ENCODE measurements around the gene MZT2B.
A peak's percentile ranks its signal among the peaks of the same experiment; 100 is the strongest.
"Not testable (repeated sequence)": the region's sequence is repeated elsewhere in the genome, so short reads cannot be mapped to it uniquely, and the experiment has no call there.

MZT2B gene

DNA sequence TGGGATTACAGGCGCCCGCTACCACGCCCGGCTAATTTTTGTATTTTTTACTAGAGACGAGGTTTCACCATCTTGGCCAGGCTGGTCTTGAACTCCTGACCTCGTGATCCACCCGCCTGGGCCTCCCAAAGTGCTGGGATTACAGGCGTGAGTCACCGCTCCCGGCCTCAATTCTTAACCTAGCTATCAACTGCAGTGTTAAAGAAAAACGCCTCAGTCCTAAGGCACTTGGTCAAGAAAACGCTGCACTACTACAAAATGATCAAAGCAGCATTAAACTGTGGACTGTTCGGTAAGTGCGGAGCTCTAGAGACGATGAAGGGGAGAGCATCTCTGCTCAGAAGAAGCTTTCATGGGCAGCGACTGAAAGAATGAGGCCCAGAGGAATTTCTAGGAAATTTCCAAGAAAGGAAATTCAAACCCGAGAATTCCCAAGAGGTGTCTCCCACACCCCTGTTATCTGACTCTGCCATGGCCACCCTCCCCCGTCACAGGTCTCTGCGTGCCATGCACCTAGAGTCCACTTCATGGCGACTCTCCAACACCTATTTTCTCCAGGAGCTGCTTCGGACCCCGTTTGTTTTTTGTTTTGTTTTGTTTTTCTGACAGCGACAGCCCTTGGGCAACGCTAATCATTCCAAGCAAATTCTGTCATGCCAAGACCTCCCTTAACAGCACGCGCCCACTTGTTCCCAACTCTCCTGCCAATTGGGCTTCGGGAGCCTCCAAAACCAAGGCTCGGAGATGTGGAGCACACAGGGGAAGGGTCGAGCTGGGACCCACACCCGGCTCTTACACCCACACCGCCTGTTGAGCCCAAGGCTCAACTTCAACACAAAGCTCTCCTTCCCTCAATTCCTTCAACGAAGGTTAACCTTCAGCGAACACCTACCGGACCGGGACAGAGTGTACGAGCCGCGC lies 1.4 kb upstream of the MZT2B start:
- DNase-seq: not testable (repeated sequence)

- DNase-seq: peak; percentile 75
Observed at GRCh38 chr2:130181325-130181879, 660 bp upstream of the MZT2B start, which contains the start of gene SMPD4. Gene SMPD4, minus strand, starts transcription at chr2:130181602. Its CDS starts 5,010 bp downstream, at chr2:130176592.

- DNase-seq: not testable (repeated sequence)
Observed at GRCh38 chr2:130182826-130183511, 907 bp downstream of the MZT2B start.

GRCh38 chr2:130183512-130184373 lies 1.7 kb downstream of the MZT2B start:
- DNase-seq: no peak

GRCh38 chr2:130185436-130185835 lies 3.4 kb downstream of the MZT2B start:
- DNase-seq: no peak

GRCh38 chr2:130185896-130186295 lies 3.8 kb downstream of the MZT2B start:
- DNase-seq: no peak

DNA sequence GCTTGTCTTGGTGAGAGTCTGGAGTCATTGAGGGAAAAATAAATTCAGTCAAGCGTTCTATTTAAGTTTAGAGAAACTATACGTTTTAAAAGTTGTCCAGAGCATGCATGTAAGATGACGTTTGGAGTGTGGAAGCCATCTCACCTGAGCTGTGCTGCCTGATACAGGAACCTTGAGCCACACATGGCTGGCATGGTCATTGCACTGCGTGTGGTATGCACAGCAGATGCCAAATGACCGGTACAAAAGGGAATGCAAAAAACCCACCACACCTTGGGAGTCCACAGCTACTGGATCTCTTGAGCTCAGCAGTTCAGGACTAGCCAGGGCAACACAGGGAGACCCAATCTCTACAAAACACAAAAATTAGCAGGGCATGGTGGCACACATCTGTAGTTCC lies 4.3 kb downstream of the MZT2B start:
- no peak for DNase-seq

DNA sequence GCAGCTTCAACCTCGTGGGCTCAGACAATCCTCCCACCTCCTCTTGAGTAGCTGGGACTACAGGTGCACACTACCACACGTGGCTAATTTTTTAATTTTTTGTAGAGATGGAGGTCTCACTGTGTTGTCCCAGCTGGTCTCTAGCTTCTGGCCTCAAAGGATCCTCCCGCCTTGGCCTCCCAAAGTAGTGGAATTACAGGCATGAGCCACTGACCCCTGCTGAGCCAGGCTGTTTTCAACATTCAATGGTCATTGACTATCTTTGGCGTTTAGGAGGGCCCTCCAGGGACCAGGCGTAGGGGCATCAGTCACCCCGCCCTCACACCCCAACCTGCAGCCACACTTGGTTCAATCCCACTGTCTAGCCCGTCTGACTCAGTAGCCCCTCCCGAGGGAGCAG lies 5.2 kb downstream of the MZT2B start:
- no peak for DNase-seq

DNA sequence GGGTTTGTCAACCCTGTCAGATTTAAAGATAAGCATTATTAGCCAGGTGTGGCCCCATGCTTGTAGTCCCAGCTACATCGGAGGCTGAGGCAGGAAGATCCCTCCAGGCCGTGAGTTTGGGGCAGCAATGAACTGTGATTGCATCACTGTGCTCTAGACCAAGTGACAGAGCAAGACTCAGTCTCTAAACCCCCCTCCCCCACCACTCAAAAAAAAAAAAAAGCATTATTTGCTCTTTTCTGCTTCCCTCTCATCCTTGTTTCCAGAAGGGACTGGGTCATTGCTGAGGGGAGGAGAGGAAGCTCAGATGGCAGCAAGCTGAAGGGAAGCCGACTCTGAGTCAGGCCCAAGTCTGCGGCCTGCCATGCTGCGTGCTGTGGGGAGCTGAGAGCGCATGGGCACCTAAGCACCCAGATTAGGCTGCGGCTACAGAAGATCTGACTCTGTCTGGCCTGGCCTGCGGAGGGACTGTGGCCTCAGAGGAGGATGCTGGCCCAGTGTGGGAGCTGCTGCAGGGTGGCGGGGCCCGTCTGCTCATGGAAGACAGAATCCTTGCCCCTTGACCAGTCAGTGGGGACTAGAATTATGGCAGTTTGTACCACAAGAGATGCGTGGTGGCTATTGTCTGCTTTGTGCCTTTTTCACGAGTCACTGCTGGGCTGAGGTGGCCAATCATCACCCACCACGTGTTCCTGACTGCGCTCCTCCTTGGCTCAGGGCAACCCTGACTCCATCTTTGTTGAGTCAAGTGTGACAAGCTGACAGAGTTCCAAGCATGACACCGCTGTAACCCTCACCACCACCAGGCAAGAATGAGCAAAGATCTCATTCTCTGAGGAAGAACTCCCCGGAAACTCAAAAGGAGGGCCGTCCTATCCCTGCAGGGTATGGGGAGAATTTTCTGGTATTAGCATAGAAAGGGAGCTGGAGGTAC lies 6.1 kb downstream of the MZT2B start:
- DNase-seq: not testable (repeated sequence)

DNA sequence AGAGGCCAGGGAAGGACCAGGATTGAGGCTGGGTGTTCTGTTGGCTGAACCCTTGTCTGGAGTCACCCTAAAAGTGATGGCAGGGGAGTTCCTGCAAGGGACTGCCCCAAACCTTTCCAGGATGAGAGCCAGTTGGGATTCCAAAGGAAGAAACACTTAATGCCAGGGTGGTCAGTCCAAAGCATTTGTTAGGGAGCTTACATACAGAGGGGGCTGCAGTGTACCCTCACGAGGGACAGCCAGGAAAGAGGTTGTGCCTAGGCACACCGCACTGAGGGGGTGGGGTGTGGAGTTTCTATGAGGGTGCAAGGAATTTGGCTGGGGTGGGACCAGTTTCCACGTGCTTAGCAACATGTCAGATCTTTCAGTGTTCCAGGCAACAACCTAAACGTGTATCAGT lies 6.9 kb downstream of the MZT2B start:
- not testable (repeated sequence) for DNase-seq

- DNase-seq: no peak
Observed at GRCh38 chr2:130190237-130190636, 8.2 kb downstream of the MZT2B start.

GRCh38 chr2:130191319-130191718 lies 9.3 kb downstream of the MZT2B start:
- not testable (repeated sequence) for DNase-seq

- DNase-seq: not testable (repeated sequence)
Observed at GRCh38 chr2:130192451-130192850, 10.4 kb downstream of the MZT2B start.

DNA sequence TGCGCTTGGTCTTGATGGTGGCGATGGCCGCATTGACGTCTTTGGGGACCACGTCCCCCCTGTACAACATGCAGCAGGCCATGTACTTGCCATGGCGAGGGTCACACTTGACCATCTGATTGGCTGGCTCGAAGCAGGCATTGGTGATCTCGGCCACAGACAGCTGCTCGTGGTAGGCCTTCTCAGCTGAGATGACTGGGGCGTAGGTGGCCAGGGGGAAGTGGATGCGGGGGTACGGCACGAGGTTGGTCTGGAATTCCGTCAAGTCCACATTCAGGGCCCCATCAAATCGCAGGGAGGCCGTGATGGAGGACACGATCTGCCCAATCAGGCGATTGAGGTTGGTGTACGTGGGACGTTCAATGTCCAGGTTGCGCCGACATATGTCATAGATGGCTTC lies 11.8 kb downstream of the MZT2B start:
- not testable (repeated sequence) for DNase-seq

DNA sequence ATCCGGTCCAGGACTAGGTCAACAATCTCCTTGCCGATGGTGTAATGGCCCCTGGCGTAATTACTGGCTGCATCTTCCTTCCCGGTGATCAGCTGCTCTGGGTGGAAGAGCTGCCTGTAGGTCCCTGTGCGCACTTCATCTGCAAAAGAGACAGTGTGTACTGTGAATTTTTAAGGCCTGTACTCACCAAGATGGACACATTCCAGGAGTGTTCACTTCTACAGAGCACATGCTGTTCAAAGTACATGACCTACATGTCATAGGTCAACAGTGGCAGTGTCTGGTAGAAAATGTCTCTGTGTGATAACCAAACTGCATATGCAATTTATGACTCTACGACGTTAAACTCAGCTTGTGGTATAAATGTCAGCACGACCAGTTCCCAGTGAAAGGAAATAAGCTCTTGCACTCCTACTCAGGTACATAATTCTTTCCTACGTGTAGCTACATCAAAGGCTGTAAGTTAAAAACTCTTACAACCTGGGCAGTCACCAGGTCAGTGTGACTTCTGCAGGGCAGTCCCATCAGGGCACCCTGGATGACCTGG lies 13.1 kb downstream of the MZT2B start:
- not testable (repeated sequence) for DNase-seq

GRCh38 chr2:130196052-130196451 lies 14.0 kb downstream of the MZT2B start:
- DNase-seq: not testable (repeated sequence)

GRCh38 chr2:130198343-130198742 lies 16.3 kb downstream of the MZT2B start, which contains the start of gene TUBA3E:
Gene TUBA3E, minus strand, starts transcription at chr2:130198439. Its CDS starts 79 bp downstream, at chr2:130198360.
- DNase-seq: no peak

- not testable (repeated sequence) for DNase-seq
Observed at GRCh38 chr2:130202518-130202917, 20.5 kb downstream of the MZT2B start.

DNA sequence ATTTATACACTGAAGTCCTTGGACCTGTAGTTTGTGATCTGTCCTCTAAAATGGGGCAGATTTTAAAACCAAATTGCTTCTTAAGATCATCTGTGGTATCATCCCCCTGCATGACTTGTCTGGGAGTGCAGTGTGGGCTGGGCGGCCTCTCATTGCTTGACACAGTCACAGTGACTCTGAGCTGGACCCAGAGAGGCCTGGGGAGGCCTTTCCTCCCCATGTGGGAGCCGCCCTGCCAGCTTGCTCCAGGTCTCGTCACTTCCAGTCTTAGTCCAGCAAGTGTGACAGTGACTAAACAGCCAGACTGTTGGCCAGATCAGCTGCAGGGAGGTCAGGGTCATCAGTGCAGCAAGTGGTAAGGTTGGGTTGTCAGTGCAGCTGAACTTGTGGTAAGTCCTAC lies 21.1 kb downstream of the MZT2B start:
- not testable (repeated sequence) for DNase-seq

- DNase-seq: not testable (repeated sequence)
Observed at GRCh38 chr2:130207051-130207450, 25.0 kb downstream of the MZT2B start.

DNA sequence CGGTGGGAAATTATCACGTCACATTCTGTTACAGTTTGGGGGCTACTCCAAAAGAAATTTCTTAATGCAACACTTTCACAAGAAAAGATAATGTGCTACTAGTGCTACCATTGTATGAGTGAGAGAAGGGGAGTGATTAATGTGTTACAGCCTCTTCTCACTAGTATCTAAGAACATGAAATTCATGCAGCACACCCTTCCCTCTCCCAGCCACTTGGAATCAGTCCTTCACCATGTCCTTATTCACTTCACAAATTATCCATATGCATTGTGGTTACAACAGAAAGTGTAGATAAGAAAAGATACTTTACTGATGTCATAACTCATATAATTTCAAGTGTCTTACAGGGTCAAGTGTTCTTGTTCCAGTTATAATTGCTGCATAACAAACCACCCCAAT lies 37.1 kb downstream of the MZT2B start:
- not testable (repeated sequence) for DNase-seq
